K562 (cell line): ENCODE results near the gene ATXN7L1. TPM values are rescaled to one million over a fixed set of nuclear protein-coding genes. Genes with fewer than 3 reads are reported as not detected.
A peak's percentile ranks its signal among the peaks of the same experiment; 100 is the strongest.

ENCODE experiments used
- CBX8 ChIP-seq: fragments of 200-600 bp; sonication (generic); IDR thresholded peaks from 2 replicates; pipeline ENCODE4 v1.6.1; 2012; ENCODE audit warnings: borderline replicate concordance, mixed run types, low read depth, mild to moderate bottlenecking, moderate library complexity, mixed read lengths, low read length, control low read depth, inconsistent platforms; ENCODE audit not compliant: poor library complexity, severe bottlenecking; ENCODE audit errors: extremely low read depth
- CEBPB ChIP-seq: fragments of 450-650 bp; IDR thresholded peaks from 2 replicates; pipeline ENCODE4 v1.6.1; 2016; ENCODE audit warnings: missing genetic modification characterization, missing compliant biosample characterization
- GTF2F1 ChIP-seq: IDR thresholded peaks from 2 replicates; pipeline ENCODE4 v1.6.1; 2011; ENCODE audit warnings: low read depth, low read length, improper control_type of control experiment
- KLF6 ChIP-seq: fragments of 250-450 bp; sonication (Bioruptor Pico); IDR thresholded peaks from 2 replicates; pipeline ENCODE4 v1.4.0; 2020; ENCODE audit warnings: mild to moderate bottlenecking, moderate library complexity, borderline replicate concordance
- MYBL2 ChIP-seq, 2 experiments: fragments of 450-650 bp in 1 of 2; sonication (generic) in 1 of 2; formaldehyde crosslinking in 1 of 2; IDR thresholded peaks; 2 replicates each; pipeline versions ENCODE4 v1.6.1 to v1.8.1; 2017 to 2022; ENCODE audit warnings: borderline replicate concordance in 1 of 2, inconsistent platforms in 1 of 2, low read depth in 1 of 2, mild to moderate bottlenecking in 1 of 2, missing genetic modification reagents in 1 of 2, moderate library complexity in 1 of 2
- NCOA2 ChIP-seq, 2 experiments: fragments of 450-650 bp; IDR thresholded peaks; 2 replicates each; pipeline ENCODE4 v1.6.1; 2018; ENCODE audit warnings: mild to moderate bottlenecking in 2 of 2, moderate library complexity in 1 of 2; ENCODE audit not compliant: partially characterized antibody in 2 of 2
- SRSF7 ChIP-seq: fragments of 200-400 bp; formaldehyde crosslinking; optimal IDR thresholded peaks from 2 replicates; pipeline ENCODE3; 2017; ENCODE audit warnings: mild to moderate bottlenecking, low read depth, low read length
- ZNF134 ChIP-seq: fragments of 250-450 bp; sonication (Bioruptor Pico); conservative IDR thresholded peaks from 2 replicates; pipeline ENCODE4 v1.4.0; 2020
- polyA plus RNA-seq, 8 experiments: library from polyadenylated mRNA; depleted of rRNA in 4 of 8; stranded (reverse) in 5 of 8; unstranded in 3 of 8; fragments of >200 nt; fragmentation: Nextera tagmentation in 2 of 8; fragmentation: Illumina TruSeq in 1 of 8; extraction: Ambion mirVana in 2 of 8; extraction: Trizol in 1 of 8; gene quantifications; 2 replicates each; pipeline versions ENCODE4 v1.2.1 to v1.2.3, GENCODE V29; 2011 to 2014; ENCODE audit warnings: inconsistent platforms in 1 of 8, missing spikeins in 1 of 8
- total RNA-seq, 7 experiments: library from RNA; depleted of rRNA in 6 of 7; stranded (reverse); fragments of >200 nt in 6 of 7; fragmentation: Illumina TruSeq in 2 of 7; extraction: Trizol in 2 of 7; gene quantifications; 2 replicates each; pipeline versions ENCODE4 v1.2.1 to v1.2.3, GENCODE V29; 2011 to 2021; ENCODE audit warnings: low replicate concordance in 1 of 7
- TF ChIP-seq, protein P1 (sequence below): fragments of 450-650 bp; IDR thresholded peaks from 2 replicates; pipeline ENCODE4 v1.6.1; 2018; ENCODE audit not compliant: partially characterized antibody
- TF ChIP-seq, protein P2 (sequence below): fragments of 200-800 bp; sonication (Bioruptor generic); IDR thresholded peaks from 2 replicates; pipeline ENCODE4 v1.6.1; 2017; ENCODE audit warnings: missing genetic modification characterization, missing compliant biosample characterization
- TF ChIP-seq, protein P3 (sequence below): IDR thresholded peaks from 2 replicates; pipeline ENCODE4 v1.6.1; 2012; ENCODE audit warnings: low read depth, low read length, improper control_type of control experiment, borderline replicate concordance
- TF ChIP-seq, protein P4 (sequence below): fragments of 200-800 bp; sonication (Bioruptor generic); IDR thresholded peaks from 2 replicates; pipeline ENCODE4 v1.6.1; 2016; ENCODE audit warnings: missing genetic modification characterization, missing compliant biosample characterization

The ATXN7L1 gene
- total and polyA plus RNA-seq, 9 of the 15 experiments (the other 6 are each of a cell fraction or from before 2014, with no cell fraction given): 6.6 to 13.7 (median 10.7) TPM

DNA sequence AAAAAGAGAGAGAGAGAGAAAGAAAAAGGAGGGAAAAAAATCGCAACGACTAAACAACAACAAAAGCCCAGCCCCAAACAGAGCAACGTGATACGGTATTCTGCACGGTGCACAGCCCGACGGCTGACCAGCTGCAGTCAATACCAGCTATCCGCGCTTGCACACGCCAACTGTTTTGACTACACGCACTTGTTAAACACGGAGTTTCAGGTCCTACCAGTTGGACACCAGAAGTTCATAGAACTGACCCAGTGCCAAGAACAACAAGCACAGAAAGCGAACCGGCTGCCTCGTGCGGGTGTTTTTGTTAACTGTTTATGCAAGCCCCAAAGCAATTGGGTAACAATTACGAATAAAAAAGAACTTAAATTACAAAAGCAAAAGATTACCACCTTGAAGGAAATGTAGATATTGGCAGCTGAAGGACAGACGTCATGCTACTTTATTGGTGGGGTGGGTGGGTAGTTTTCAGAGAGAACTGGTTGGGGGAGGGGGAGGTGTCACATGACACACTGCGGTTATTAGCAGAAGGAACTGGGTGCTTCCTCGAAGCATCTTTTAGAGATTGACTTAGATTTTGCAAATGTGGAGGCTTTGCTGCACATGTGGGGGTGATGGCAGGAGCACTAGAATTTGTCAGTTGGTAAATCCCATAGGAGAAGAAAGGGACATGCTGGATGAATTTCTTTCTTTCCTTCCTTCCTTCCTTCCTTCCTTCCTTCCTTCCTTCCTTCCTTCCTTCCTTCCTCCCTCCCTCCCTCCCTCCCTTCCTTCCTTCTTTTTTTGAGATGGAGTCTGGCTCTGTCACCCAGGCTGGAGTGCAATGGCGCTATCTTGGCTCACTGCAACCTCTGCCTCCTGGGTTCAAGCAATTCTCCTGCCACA, 184.5 kb downstream of the ATXN7L1 start (continued):
- TF ChIP-seq, protein P1, sequence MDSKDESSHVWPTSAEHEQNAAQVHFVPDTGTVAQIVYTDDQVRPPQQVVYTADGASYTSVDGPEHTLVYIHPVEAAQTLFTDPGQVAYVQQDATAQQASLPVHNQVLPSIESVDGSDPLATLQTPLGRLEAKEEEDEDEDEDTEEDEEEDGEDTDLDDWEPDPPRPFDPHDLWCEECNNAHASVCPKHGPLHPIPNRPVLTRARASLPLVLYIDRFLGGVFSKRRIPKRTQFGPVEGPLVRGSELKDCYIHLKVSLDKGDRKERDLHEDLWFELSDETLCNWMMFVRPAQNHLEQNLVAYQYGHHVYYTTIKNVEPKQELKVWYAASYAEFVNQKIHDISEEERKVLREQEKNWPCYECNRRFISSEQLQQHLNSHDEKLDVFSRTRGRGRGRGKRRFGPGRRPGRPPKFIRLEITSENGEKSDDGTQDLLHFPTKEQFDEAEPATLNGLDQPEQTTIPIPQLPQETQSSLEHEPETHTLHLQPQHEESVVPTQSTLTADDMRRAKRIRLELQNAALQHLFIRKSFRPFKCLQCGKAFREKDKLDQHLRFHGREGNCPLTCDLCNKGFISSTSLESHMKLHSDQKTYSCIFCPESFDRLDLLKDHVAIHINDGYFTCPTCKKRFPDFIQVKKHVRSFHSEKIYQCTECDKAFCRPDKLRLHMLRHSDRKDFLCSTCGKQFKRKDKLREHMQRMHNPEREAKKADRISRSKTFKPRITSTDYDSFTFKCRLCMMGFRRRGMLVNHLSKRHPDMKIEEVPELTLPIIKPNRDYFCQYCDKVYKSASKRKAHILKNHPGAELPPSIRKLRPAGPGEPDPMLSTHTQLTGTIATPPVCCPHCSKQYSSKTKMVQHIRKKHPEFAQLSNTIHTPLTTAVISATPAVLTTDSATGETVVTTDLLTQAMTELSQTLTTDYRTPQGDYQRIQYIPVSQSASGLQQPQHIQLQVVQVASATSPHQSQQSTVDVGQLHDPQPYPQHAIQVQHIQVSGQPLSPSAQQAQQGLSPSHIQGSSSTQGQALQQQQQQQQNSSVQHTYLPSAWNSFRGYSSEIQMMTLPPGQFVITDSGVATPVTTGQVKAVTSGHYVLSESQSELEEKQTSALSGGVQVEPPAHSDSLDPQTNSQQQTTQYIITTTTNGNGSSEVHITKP: no peak
- TF ChIP-seq SRSF7 (no peak), CEBPB (peak; percentile 34; the same call in 1 of the 2 replicates), MYBL2 (IDR thresholded peaks at IDR 0.05; ENCODE audit: low read depth) (no peak), MYBL2 (CRISPR knock-in tag; IDR thresholded peaks at IDR 0.05; ENCODE audit: borderline replicate concordance) (no peak), KLF6 (CRISPR knock-in tag) (no peak), ZNF134 (no peak), CBX8 (peak; percentile 55), NCOA2 (IDR thresholded peaks at IDR 0.05; ENCODE audit: partially characterized antibody in 2 of 2) (no peak), GTF2F1 (no peak)
- TF ChIP-seq, protein P2, sequence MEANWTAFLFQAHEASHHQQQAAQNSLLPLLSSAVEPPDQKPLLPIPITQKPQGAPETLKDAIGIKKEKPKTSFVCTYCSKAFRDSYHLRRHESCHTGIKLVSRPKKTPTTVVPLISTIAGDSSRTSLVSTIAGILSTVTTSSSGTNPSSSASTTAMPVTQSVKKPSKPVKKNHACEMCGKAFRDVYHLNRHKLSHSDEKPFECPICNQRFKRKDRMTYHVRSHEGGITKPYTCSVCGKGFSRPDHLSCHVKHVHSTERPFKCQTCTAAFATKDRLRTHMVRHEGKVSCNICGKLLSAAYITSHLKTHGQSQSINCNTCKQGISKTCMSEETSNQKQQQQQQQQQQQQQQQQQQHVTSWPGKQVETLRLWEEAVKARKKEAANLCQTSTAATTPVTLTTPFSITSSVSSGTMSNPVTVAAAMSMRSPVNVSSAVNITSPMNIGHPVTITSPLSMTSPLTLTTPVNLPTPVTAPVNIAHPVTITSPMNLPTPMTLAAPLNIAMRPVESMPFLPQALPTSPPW (CRISPR knock-in tag): peak; percentile 19; the same call in 1 of the 2 replicates
- TF ChIP-seq, protein P3, sequence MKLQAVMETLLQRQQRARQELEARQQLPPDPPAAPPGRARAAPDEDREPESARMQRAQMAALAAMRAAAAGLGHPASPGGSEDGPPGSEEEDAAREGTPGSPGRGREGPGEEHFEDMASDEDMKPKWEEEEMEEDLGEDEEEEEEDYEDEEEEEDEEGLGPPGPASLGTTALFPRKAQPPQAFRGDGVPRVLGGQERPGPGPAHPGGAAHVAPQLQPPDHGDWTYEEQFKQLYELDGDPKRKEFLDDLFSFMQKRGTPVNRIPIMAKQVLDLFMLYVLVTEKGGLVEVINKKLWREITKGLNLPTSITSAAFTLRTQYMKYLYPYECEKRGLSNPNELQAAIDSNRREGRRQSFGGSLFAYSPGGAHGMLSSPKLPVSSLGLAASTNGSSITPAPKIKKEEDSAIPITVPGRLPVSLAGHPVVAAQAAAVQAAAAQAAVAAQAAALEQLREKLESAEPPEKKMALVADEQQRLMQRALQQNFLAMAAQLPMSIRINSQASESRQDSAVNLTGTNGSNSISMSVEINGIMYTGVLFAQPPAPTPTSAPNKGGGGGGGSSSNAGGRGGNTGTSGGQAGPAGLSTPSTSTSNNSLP: no peak
- TF ChIP-seq, protein P4, sequence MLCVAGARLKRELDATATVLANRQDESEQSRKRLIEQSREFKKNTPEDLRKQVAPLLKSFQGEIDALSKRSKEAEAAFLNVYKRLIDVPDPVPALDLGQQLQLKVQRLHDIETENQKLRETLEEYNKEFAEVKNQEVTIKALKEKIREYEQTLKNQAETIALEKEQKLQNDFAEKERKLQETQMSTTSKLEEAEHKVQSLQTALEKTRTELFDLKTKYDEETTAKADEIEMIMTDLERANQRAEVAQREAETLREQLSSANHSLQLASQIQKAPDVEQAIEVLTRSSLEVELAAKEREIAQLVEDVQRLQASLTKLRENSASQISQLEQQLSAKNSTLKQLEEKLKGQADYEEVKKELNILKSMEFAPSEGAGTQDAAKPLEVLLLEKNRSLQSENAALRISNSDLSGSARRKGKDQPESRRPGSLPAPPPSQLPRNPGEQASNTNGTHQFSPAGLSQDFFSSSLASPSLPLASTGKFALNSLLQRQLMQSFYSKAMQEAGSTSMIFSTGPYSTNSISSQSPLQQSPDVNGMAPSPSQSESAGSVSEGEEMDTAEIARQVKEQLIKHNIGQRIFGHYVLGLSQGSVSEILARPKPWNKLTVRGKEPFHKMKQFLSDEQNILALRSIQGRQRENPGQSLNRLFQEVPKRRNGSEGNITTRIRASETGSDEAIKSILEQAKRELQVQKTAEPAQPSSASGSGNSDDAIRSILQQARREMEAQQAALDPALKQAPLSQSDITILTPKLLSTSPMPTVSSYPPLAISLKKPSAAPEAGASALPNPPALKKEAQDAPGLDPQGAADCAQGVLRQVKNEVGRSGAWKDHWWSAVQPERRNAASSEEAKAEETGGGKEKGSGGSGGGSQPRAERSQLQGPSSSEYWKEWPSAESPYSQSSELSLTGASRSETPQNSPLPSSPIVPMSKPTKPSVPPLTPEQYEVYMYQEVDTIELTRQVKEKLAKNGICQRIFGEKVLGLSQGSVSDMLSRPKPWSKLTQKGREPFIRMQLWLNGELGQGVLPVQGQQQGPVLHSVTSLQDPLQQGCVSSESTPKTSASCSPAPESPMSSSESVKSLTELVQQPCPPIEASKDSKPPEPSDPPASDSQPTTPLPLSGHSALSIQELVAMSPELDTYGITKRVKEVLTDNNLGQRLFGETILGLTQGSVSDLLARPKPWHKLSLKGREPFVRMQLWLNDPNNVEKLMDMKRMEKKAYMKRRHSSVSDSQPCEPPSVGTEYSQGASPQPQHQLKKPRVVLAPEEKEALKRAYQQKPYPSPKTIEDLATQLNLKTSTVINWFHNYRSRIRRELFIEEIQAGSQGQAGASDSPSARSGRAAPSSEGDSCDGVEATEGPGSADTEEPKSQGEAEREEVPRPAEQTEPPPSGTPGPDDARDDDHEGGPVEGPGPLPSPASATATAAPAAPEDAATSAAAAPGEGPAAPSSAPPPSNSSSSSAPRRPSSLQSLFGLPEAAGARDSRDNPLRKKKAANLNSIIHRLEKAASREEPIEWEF (CRISPR knock-in tag): no peak
